H1 (cell line): ENCODE measurements around the gene CCDC12. TPM values are rescaled to one million over a fixed set of nuclear protein-coding genes. Genes with fewer than 3 reads are reported as not detected.

Experiments used
- CHD2 ChIP-seq: IDR thresholded peaks from 2 replicates; pipeline ENCODE4 v1.6.1; 2012; ENCODE audit warnings: low read length, improper control_type of control experiment
- CTBP2 ChIP-seq: IDR thresholded peaks from 2 replicates; pipeline ENCODE4 v1.7.0; 2011; ENCODE audit warnings: borderline replicate concordance, mild to moderate bottlenecking, moderate library complexity, mixed read lengths, low read length; ENCODE audit not compliant: insufficient read depth, insufficient read length
- RAD21 ChIP-seq, 2 experiments: IDR thresholded peaks in 1 of 2; conservative IDR thresholded peaks in 1 of 2; 2 replicates each; pipeline ENCODE4 v1.6.1; 2011; ENCODE audit warnings: low read depth in 2 of 2, low read length in 2 of 2, improper control_type of control experiment in 1 of 2, inconsistent platforms in 1 of 2, mild to moderate bottlenecking in 1 of 2, moderate library complexity in 1 of 2
- SIN3A ChIP-seq, 2 experiments: IDR thresholded peaks in 1 of 2; conservative IDR thresholded peaks in 1 of 2; 2 replicates each; pipeline ENCODE4 v1.6.1; 2011 to 2012; ENCODE audit warnings: low read length in 2 of 2, improper control_type of control experiment in 1 of 2, low read depth in 1 of 2, mild to moderate bottlenecking in 1 of 2
- SIRT6 ChIP-seq: IDR thresholded peaks from one replicate; pipeline ENCODE4 v1.7.1; 2012; ENCODE audit warnings: low read length, inconsistent platforms
- ZNF274 ChIP-seq: IDR thresholded peaks from 2 replicates; pipeline ENCODE4 v1.7.0; 2012; ENCODE audit warnings: low read length, borderline replicate concordance; ENCODE audit errors: extremely low read depth
- polyA plus RNA-seq, 7 experiments: library from polyadenylated mRNA; depleted of rRNA in 3 of 7; stranded (reverse) in 5 of 7; unstranded in 2 of 7; fragments of >200 nt in 5 of 7; fragments of 200-250 nt in 2 of 7; gene quantifications; 1 replicate in 5 of 7; 2 replicates in 1 of 7; 4 replicates in 1 of 7; pipeline versions ENCODE4 v1.2.1 to v1.2.3, GENCODE V29; 2011 to 2013; ENCODE audit warnings: missing spikeins in 2 of 7, mixed read lengths in 2 of 7
- total RNA-seq: library from RNA; stranded (reverse); fragmentation: NEBNext Ultra II Directional; extraction: Animal tissue kit (Norgen Biotek cat#: 25700); gene quantifications from 2 replicates; pipeline ENCODE4 v1.2.1, GENCODE V29; 2021
- TF ChIP-seq, protein P1 (sequence below): fragments of 300-600 bp; sonication (generic); IDR thresholded peaks from 2 replicates; pipeline ENCODE4 v1.7.1; 2012; ENCODE audit warnings: low read length, moderate library complexity, mild to moderate bottlenecking, inconsistent platforms; ENCODE audit not compliant: insufficient replicate concordance
- TF ChIP-seq, protein P2 (sequence below): IDR thresholded peaks from 2 replicates; pipeline ENCODE4 v1.6.1; 2012; ENCODE audit warnings: inconsistent platforms

Gene CCDC12
- total and polyA plus RNA-seq, 2 of the 8 experiments (the other 6 are each of a cell fraction or from before 2014, with no cell fraction given): 29.5 to 41.3 TPM

DNA sequence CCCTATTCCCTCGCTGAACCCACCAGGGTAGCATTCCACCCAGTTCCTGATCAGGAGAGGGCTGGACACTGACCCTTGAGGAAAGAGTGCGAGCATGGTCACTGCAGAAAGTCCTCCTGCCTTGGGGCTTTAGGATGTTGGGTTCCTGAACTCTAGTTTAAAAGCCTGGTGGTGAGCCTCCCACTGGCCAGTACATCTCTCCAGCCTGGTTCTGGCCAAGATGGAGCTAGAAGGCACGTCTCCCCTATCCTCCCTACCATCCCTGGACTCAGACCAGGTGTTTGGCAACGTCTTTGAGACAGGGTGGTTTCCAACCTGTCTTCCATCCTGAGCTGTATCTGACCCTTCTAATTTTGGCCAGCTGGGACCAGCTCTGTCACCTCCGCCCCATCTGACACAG lies 34.4 kb upstream of the CCDC12 start (continued):
- TF ChIP-seq, protein P1, sequence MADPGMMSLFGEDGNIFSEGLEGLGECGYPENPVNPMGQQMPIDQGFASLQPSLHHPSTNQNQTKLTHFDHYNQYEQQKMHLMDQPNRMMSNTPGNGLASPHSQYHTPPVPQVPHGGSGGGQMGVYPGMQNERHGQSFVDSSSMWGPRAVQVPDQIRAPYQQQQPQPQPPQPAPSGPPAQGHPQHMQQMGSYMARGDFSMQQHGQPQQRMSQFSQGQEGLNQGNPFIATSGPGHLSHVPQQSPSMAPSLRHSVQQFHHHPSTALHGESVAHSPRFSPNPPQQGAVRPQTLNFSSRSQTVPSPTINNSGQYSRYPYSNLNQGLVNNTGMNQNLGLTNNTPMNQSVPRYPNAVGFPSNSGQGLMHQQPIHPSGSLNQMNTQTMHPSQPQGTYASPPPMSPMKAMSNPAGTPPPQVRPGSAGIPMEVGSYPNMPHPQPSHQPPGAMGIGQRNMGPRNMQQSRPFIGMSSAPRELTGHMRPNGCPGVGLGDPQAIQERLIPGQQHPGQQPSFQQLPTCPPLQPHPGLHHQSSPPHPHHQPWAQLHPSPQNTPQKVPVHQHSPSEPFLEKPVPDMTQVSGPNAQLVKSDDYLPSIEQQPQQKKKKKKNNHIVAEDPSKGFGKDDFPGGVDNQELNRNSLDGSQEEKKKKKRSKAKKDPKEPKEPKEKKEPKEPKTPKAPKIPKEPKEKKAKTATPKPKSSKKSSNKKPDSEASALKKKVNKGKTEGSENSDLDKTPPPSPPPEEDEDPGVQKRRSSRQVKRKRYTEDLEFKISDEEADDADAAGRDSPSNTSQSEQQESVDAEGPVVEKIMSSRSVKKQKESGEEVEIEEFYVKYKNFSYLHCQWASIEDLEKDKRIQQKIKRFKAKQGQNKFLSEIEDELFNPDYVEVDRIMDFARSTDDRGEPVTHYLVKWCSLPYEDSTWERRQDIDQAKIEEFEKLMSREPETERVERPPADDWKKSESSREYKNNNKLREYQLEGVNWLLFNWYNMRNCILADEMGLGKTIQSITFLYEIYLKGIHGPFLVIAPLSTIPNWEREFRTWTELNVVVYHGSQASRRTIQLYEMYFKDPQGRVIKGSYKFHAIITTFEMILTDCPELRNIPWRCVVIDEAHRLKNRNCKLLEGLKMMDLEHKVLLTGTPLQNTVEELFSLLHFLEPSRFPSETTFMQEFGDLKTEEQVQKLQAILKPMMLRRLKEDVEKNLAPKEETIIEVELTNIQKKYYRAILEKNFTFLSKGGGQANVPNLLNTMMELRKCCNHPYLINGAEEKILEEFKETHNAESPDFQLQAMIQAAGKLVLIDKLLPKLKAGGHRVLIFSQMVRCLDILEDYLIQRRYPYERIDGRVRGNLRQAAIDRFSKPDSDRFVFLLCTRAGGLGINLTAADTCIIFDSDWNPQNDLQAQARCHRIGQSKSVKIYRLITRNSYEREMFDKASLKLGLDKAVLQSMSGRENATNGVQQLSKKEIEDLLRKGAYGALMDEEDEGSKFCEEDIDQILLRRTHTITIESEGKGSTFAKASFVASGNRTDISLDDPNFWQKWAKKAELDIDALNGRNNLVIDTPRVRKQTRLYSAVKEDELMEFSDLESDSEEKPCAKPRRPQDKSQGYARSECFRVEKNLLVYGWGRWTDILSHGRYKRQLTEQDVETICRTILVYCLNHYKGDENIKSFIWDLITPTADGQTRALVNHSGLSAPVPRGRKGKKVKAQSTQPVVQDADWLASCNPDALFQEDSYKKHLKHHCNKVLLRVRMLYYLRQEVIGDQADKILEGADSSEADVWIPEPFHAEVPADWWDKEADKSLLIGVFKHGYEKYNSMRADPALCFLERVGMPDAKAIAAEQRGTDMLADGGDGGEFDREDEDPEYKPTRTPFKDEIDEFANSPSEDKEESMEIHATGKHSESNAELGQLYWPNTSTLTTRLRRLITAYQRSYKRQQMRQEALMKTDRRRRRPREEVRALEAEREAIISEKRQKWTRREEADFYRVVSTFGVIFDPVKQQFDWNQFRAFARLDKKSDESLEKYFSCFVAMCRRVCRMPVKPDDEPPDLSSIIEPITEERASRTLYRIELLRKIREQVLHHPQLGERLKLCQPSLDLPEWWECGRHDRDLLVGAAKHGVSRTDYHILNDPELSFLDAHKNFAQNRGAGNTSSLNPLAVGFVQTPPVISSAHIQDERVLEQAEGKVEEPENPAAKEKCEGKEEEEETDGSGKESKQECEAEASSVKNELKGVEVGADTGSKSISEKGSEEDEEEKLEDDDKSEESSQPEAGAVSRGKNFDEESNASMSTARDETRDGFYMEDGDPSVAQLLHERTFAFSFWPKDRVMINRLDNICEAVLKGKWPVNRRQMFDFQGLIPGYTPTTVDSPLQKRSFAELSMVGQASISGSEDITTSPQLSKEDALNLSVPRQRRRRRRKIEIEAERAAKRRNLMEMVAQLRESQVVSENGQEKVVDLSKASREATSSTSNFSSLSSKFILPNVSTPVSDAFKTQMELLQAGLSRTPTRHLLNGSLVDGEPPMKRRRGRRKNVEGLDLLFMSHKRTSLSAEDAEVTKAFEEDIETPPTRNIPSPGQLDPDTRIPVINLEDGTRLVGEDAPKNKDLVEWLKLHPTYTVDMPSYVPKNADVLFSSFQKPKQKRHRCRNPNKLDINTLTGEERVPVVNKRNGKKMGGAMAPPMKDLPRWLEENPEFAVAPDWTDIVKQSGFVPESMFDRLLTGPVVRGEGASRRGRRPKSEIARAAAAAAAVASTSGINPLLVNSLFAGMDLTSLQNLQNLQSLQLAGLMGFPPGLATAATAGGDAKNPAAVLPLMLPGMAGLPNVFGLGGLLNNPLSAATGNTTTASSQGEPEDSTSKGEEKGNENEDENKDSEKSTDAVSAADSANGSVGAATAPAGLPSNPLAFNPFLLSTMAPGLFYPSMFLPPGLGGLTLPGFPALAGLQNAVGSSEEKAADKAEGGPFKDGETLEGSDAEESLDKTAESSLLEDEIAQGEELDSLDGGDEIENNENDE: no peak
- TF ChIP-seq, protein P2, sequence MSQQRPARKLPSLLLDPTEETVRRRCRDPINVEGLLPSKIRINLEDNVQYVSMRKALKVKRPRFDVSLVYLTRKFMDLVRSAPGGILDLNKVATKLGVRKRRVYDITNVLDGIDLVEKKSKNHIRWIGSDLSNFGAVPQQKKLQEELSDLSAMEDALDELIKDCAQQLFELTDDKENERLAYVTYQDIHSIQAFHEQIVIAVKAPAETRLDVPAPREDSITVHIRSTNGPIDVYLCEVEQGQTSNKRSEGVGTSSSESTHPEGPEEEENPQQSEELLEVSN: no peak
- TF ChIP-seq CTBP2 (no peak), SIRT6 (no peak), RAD21 (IDR thresholded peaks at IDR 0.05 in 1 of 2, conservative IDR thresholded peaks at IDR 0.05 in 1 of 2; ENCODE audit: low read depth in 2 of 2, low read length in 2 of 2) (no peak), CHD2 (no peak), SIN3A (conservative IDR thresholded peaks at IDR 0.05 in 1 of 2, IDR thresholded peaks at IDR 0.05 in 1 of 2; ENCODE audit: low read depth in 1 of 2, low read length in 2 of 2) (no peak), ZNF274 (no peak)
